Astrocyte (in vitro differentiated cells and primary cell): ENCODE measurements around the gene ZNF790. TPM values are rescaled to one million over a fixed set of nuclear protein-coding genes. Genes with fewer than 3 reads are reported as not detected.

Experiments used
- DNase-seq: peaks from one replicate; pipeline ENCODE4 v3.0.0-alpha.2; 2010; ENCODE audit warnings: low read depth
- FAIRE-seq: peaks from 2 replicates; lab custom pipeline; 2011; peaks lifted over from hg19 to GRCh38; lab: Jason Lieb, UNC
- H2AFZ ChIP-seq: 2 replicates; pipeline ENCODE4 v1.6.0; 2012; ENCODE audit warnings: low read depth, low read length, inconsistent platforms
- H3K27ac ChIP-seq: 2 replicates; pipeline ENCODE4 v1.5.1; 2011; ENCODE audit warnings: low read depth, low read length, inconsistent platforms
- H3K27me3 ChIP-seq: 2 replicates; pipeline ENCODE4 v1.6.0; 2011; ENCODE audit warnings: low read length, inconsistent platforms; ENCODE audit not compliant: insufficient read depth
- H3K36me3 ChIP-seq: 2 replicates; pipeline ENCODE4 v1.5.1; 2011; ENCODE audit warnings: low read length, inconsistent platforms; ENCODE audit not compliant: insufficient read depth
- H3K4me1 ChIP-seq: 2 replicates; pipeline ENCODE4 v1.5.1; 2011; ENCODE audit warnings: low read length, inconsistent platforms; ENCODE audit not compliant: insufficient read depth
- H3K4me2 ChIP-seq: 2 replicates; pipeline ENCODE4 v1.6.0; 2012; ENCODE audit warnings: low read length, inconsistent platforms
- H3K4me3 ChIP-seq: 2 replicates; pipeline ENCODE4 v1.5.1; 2011; ENCODE audit warnings: low read depth, mild to moderate bottlenecking, low read length, inconsistent platforms; ENCODE audit not compliant: insufficient read depth
- H3K79me2 ChIP-seq: 2 replicates; pipeline ENCODE4 v1.6.0; 2012; ENCODE audit warnings: mild to moderate bottlenecking, low read length, inconsistent platforms; ENCODE audit not compliant: insufficient read depth
- H3K9ac ChIP-seq: 2 replicates; pipeline ENCODE4 v1.6.0; 2012; ENCODE audit warnings: mild to moderate bottlenecking, low read length, inconsistent platforms
- H3K9me3 ChIP-seq: 2 replicates; pipeline ENCODE4 v1.5.1; 2012; ENCODE audit warnings: low read depth, mild to moderate bottlenecking, low read length, inconsistent platforms; ENCODE audit not compliant: insufficient read depth
- H4K20me1 ChIP-seq: 2 replicates; pipeline ENCODE4 v1.6.0; 2012; ENCODE audit warnings: low read length, inconsistent platforms; ENCODE audit not compliant: insufficient read depth
- H3K27ac Mint-ChIP-seq: one replicate; pipeline ENCODE4 v1.8.0; 2021; ENCODE audit warnings: mild to moderate bottlenecking, mixed read lengths; ENCODE audit not compliant: unreplicated experiment
- H3K27me3 Mint-ChIP-seq: one replicate; pipeline ENCODE4 v1.8.0; 2021; ENCODE audit warnings: low read depth, mixed read lengths; ENCODE audit not compliant: unreplicated experiment
- H3K36me3 Mint-ChIP-seq: one replicate; pipeline ENCODE4 v1.8.0; 2021; ENCODE audit warnings: low read depth, mixed read lengths; ENCODE audit not compliant: unreplicated experiment
- H3K4me1 Mint-ChIP-seq: one replicate; pipeline ENCODE4 v1.8.0; 2021; ENCODE audit warnings: low read depth, mixed read lengths; ENCODE audit not compliant: unreplicated experiment
- H3K4me3 Mint-ChIP-seq: one replicate; pipeline ENCODE4 v1.8.0; 2021; ENCODE audit warnings: mild to moderate bottlenecking, moderate library complexity, mixed read lengths; ENCODE audit not compliant: unreplicated experiment
- H3K9me3 Mint-ChIP-seq: one replicate; pipeline ENCODE4 v1.8.0; 2021; ENCODE audit warnings: mild to moderate bottlenecking, mixed read lengths; ENCODE audit not compliant: unreplicated experiment
- EZH2 ChIP-seq: IDR thresholded peaks from 2 replicates; pipeline ENCODE4 v1.6.1; 2012; ENCODE audit warnings: mild to moderate bottlenecking, low read length, inconsistent platforms; ENCODE audit not compliant: insufficient read depth
- total RNA-seq: library from RNA; stranded (reverse); gene quantifications from 2 replicates; pipeline ENCODE4 v1.2.1, GENCODE V29; 2021
- TF ChIP-seq, protein P1 (sequence below): IDR thresholded peaks from 2 replicates; pipeline ENCODE4 v1.5.1; 2011; ENCODE audit warnings: low read depth, mild to moderate bottlenecking, inconsistent platforms, low read length, moderate library complexity; ENCODE audit not compliant: insufficient read depth

Gene ZNF790
- total RNA-seq, 1 donor from 2014 or later, result 8.8 TPM

- Mint-ChIP-seq H3K27me3 (no peaks in the 10 kb centered on the region), H3K4me3 (no peak overlapping the region), H3K9me3 (peaks cover 41% of the 10 kb centered on the region), H3K4me1 (peaks cover 4% of the 10 kb centered on the region), H3K27ac (no peak overlapping the region), H3K36me3 (peaks cover 50% of the 10 kb centered on the region)
- Histone ChIP-seq H3K27me3 (no peaks in the 10 kb centered on the region), H3K79me2 (peaks cover 49% of the 10 kb centered on the region), H3K27ac (peak overlapping the region; percentile 80), H3K4me3 (peak overlapping the region; percentile 92), H4K20me1 (no peaks in the 10 kb centered on the region), H3K9me3 (peaks cover 4% of the 10 kb centered on the region), H3K9ac (peak overlapping the region; percentile 89), H2AFZ (peak overlapping the region; percentile 98), H3K4me2 (peak overlapping the region; percentile 98), H3K36me3 (no peaks in the 10 kb centered on the region), H3K4me1 (peaks cover 4% of the 10 kb centered on the region)
- TF ChIP-seq, protein P1, sequence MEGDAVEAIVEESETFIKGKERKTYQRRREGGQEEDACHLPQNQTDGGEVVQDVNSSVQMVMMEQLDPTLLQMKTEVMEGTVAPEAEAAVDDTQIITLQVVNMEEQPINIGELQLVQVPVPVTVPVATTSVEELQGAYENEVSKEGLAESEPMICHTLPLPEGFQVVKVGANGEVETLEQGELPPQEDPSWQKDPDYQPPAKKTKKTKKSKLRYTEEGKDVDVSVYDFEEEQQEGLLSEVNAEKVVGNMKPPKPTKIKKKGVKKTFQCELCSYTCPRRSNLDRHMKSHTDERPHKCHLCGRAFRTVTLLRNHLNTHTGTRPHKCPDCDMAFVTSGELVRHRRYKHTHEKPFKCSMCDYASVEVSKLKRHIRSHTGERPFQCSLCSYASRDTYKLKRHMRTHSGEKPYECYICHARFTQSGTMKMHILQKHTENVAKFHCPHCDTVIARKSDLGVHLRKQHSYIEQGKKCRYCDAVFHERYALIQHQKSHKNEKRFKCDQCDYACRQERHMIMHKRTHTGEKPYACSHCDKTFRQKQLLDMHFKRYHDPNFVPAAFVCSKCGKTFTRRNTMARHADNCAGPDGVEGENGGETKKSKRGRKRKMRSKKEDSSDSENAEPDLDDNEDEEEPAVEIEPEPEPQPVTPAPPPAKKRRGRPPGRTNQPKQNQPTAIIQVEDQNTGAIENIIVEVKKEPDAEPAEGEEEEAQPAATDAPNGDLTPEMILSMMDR, result no peak
- no peak for TF ChIP-seq EZH2
- FAIRE-seq (no peak), DNase-seq (no peak)
Measured at GRCh38 chr19:36837176-36837905, 846 bp downstream of the ZNF790 start.

DNA sequence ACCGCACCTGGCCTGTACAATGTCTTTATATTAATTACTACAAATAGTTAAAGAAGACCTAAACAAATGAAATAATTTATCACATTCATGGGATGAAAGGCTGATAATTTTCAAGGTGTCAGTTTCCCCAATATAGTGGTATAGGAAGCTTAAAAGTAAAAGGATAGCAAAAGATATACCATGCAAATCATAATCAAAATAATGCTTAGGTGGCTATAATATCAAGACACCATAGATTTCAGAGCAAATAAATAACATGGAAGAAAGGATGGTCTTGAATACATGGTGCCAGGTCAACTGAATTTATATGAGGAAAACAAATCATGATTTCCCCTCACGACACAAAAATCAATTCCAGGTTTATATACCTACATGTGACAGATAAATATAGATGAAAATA lies 4.8 kb downstream of the ZNF790 start:
- Mint-ChIP-seq H3K4me1 (no peaks in the 10 kb centered on the region), H3K27me3 (no peaks in the 10 kb centered on the region), H3K9me3 (peaks cover 69% of the 10 kb centered on the region), H3K36me3 (peaks cover 68% of the 10 kb centered on the region), H3K4me3 (no peak overlapping the region), H3K27ac (no peak overlapping the region)
- TF ChIP-seq EZH2, result no peak
- TF ChIP-seq, protein P1, result no peak
- Histone ChIP-seq H3K9me3 (peaks cover 12% of the 10 kb centered on the region), H2AFZ (no peak overlapping the region), H3K36me3 (no peaks in the 10 kb centered on the region), H3K4me3 (no peak overlapping the region), H3K27me3 (no peaks in the 10 kb centered on the region), H4K20me1 (no peaks in the 10 kb centered on the region), H3K4me2 (no peak overlapping the region), H3K9ac (no peak overlapping the region), H3K27ac (no peak overlapping the region), H3K4me1 (no peaks in the 10 kb centered on the region), H3K79me2 (peaks cover 71% of the 10 kb centered on the region)
- DNase-seq, result no peak
- FAIRE-seq, result no peak

DNA sequence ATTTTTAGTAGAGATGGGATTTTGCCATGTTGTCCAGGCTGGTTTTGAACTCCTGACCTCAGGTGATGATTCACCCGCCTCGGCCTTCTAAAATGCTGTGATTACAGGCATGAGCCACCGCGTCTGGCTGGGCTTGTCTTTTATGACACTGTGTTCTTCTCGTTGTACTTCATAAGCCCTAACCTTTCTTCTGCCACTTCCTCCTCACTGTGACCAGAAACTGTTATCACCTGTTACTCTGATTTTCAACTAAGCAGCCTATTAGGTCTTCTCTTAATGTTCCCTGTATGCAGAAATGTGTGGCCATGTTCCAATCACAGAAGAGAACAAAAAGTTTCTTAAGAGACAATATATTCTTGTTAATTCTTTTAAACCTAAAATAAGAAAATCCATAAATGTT lies 16.4 kb downstream of the ZNF790 start:
- Histone ChIP-seq H3K9me3 (peaks cover 59% of the 10 kb centered on the region), H3K79me2 (no peaks in the 10 kb centered on the region), H3K36me3 (peaks cover 43% of the 10 kb centered on the region), H3K27me3 (no peaks in the 10 kb centered on the region), H4K20me1 (no peaks in the 10 kb centered on the region), H2AFZ (no peak overlapping the region), H3K27ac (no peak overlapping the region), H3K9ac (no peak overlapping the region), H3K4me2 (no peak overlapping the region), H3K4me3 (no peak overlapping the region), H3K4me1 (no peaks in the 10 kb centered on the region)
- DNase-seq, result no peak
- Mint-ChIP-seq H3K4me1 (no peaks in the 10 kb centered on the region), H3K4me3 (no peak overlapping the region), H3K27ac (no peak overlapping the region), H3K27me3 (no peaks in the 10 kb centered on the region), H3K36me3 (peaks cover 89% of the 10 kb centered on the region), H3K9me3 (peaks cover 86% of the 10 kb centered on the region)
- FAIRE-seq, result no peak
- TF ChIP-seq, protein P1, result no peak
- no peak for TF ChIP-seq EZH2
